HG03025 (cell line): Measurements from ENCODE around the gene ADGRL1.
"Not testable (repeated sequence)": the region's sequence is repeated elsewhere in the genome, so short reads cannot be mapped to it uniquely, and the experiment has no call there.

Experiments used
- ATAC-seq: cut with Tn5 transposase; IDR thresholded peaks from one replicate; pipeline ENCODE4 v1.9.1; 2021; ENCODE audit warnings: mild to moderate bottlenecking, moderate library complexity; ENCODE audit not compliant: unreplicated experiment, low FRiP score

Gene ADGRL1

GRCh38 chr19:14146169-14146568, 59.8 kb downstream of the ADGRL1 start:
- not testable (repeated sequence) for ATAC-seq

GRCh38 chr19:14145381-14145780, 60.6 kb downstream of the ADGRL1 start:
- ATAC-seq, result no peak

DNA sequence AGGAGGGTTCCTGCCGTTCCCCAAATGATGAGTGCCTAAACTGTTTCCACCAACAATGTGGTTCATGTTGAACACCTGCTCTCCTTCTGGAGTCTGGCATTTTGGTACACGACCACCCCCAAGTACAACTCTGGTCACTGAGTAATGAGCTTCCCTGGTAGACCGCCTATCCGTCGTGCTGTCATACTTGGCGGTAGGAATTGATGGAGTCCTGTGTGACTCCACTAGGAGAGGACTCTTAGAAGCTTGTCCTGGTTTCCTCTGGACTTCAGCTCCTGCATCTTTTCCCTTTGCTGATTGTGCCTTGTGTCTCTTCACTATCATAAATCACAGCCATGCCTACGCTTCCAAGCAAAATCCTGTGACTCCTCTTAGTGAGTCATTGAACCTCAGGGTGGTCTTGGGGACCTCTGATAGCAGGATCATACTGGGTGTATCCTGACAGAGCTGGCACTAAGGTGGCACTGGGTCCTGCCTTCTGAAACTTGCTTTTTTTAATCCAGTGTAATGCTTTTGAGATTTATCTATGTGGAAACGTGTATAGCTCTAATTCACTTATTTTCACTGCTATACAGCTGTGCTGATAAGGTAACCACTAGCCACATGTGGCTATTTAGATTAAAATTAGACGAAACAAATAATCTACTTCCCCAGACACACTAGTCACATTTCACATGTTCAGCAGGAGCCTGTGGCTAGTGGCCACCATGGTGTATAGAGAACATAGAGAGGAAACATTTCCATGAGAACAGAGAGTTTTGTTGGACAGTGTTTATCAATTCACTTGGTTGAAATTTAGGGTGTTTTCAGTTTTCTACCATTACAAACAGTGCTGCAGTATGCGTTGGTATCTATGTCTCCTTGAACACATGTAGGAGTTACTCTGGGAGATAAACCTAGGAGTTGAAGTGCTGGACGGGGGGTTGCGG, 63.4 kb downstream of the ADGRL1 start:
- no peak for ATAC-seq

DNA sequence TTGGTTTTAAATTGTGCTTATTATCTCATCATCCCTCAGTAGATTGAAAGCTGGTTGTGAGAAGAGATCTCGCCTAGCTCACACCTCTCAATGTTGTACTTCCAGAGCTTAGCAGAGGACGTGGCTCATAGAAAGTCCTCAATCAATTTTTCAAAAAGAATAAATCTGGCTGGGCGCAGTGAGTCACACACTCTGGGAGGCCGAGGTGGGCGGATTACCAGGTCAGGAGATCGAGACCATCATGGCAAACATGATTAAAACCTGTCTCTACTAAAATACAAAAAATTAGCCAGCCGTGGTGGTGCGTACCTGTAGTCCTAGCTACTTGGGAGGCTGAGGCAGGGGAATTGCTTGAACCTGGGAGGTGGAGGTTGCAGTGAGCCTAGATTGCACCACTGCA, 64.9 kb downstream of the ADGRL1 start:
- no peak for ATAC-seq

DNA sequence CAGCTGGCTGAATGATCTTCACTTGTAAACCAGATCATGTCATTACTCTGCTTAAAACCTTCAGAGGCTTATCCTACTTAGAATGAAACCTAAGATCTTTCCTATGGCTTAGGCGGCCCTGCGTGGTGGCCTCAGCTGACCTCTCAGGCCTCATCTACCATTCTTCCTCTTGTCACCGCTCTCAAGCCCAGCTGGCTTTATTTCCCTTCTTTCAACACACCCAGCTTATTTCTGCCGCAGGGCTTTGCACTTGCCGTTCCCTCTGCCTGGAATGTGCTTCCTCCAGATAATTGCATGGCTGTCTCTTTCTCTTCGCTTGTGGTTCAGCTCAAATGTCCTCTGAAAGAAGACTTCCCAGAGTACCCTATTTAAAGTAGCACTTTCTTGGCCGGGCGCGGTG, 66.0 kb downstream of the ADGRL1 start:
- no peak for ATAC-seq

DNA sequence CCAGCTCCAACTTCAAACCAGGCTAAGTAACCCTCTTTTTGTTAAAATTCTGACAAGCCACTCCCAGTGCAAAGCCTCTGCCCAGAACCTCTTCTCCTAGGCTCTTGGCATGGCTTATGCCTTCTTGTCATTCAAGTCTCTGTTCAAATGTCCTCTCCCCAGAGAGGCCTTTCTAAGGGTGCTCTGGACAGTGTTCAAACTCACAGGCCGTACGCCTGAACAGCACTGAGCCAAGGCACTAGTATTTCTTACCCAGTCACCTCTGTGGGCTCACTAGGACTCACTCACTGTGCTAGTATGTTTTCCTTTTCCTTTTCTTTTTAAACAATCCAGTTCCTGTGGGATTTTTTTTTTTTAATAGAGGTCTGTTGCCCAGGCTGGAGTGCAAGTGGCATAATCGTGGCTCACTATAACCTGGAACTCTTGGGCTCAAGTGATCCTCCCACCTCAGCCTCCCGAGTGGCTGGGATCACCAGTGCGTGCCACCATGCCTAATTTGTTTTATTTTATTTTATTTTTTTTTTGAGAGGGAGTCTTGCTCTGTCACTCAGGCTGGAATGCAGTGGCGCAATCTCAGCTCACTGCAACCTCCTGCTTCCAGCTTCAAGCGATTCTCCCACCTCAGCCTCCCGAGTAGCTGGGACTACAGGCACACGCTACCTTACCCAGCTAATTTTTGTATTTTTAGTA, 67.2 kb downstream of the ADGRL1 start:
- ATAC-seq, result no peak

DNA sequence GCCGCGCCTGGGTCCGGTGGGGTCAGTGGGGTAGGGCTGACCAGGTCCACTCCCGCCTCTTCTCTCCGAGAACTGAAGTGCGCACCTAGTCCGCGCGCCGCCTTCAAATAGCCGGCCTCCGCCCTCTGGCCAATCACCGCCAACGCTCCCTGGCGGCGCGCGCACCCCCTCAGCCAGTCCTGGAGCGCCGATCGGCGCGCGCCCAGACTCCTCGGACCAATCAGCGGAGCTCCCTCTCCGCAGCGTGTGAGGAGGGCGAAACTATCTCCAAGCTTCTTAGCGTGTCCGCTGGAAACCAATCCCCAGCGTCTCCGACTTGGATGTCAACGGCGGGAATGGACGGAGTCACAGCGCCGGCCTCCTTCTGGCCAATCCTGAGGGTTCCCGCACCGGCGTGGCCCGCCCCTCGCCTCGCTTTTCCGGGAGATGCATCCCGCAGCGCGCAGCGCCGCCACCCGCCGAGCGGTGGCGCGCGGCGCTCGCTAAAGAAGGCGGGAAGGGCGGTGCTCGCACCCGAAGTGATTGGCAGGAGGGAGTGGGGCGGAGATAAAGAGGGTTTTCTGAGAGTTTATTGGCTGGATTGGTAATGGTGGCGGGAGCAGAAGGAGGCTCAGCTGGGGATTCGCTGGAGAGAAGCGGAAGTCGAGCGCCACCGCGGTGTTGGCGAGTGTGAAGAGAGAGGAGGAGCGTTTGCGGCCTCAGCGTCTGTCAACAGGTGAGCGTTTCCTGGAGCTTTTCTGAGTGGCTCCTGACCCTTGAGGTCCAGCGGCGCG, 69.3 kb downstream of the ADGRL1 start, which contains the start of gene ASF1B:
ASF1B (minus strand) TSS at position 81 of the 773 bp plus-strand sequence. CDS start 133 bp downstream, outside the sequence.
- peak; percentile 77 for ATAC-seq

DNA sequence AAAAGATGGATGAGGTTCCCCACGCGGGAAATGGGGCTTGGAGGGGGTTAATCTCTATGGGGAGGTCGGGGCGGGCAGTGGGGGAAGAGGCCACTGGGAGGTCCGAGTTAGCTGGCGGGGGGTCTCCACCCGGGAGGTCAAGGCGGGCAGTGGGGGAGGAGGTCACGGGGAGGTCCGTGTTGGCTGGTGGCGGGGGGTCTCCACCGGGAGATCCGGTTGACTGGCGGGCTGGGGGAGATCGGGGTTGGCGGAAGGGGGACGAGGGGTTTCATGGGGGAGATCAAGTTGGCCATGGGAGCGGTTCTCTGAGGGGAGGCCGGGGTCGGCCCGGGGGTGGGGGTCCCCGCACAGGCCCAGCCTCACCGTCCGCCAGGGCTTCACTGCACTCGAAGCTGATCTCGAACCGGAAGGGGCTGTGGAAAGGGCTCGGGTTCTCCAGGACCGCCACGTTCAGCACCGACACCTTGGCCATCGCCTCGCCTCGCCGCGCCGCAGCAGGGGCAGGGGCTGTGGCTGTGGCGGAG, 69.9 kb downstream of the ADGRL1 start:
- no peak for ATAC-seq

GRCh38 chr19:14135355-14135754, 70.6 kb downstream of the ADGRL1 start:
- ATAC-seq, result no peak

DNA sequence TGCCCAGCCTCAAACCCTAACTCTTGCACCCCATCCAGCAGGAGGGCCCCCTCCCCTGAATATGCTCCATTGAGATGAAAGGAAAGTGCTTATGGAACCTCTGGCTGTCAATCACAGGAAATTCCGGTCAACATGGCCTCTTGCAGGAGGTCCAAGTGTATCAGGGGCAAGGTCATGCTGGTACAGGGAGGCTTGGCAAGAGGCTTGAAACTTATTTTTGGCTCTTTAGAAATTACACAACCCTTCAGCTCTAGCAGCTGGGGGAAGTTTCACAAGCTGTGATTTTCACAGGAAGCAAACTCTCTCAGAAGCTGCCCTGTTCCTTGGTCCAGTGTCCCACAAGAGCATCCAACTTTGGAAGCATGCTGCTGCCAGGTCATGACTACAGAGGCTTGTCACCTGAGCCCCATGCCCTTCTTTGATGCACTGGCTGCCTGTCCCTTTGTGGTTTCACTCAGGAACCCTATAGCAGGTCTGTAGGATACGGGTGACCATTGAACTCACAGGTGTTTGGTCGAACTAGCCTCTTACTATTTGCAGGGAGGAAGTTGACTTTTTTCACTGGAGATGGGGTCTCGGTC, 78.0 kb downstream of the ADGRL1 start:
- no peak for ATAC-seq

DNA sequence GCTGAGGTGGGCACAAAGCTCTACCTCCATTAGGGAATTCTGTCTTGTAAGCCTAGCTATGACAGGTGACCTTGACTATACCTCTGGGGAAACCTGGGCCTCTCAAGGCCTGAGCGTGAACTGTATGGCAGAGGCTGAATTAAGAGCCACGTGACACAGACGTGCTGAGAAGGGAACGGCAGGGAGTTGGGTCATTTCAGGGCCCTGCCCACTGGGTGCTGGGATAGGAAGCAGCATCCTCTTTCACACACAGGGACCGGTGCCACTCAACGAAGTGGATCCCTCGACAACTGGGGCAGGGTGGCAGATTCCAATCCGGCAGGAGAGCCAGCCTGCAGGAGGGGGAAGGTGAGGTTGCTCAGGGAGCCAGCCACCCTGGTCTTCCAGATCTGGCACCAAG, 78.8 kb downstream of the ADGRL1 start:
- ATAC-seq, result no peak

- ATAC-seq, result no peak
Observed at GRCh38 chr19:14122924-14123323, 83.0 kb downstream of the ADGRL1 start.

DNA sequence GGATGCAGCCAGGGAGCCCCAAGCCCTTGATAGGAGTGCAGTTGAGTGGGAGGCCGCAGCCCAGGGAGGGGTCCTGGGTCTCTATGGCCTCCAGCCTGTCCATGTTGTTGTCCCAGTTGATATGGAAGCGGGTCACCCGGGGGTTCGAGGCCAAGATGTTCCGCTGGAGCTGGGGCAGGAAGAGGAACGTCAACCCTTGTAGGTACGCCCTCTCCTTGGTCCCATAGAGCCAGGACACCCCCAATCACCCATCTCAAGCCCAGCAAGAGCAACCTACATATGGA, 85.5 kb downstream of the ADGRL1 start:
- ATAC-seq, result no peak

DNA sequence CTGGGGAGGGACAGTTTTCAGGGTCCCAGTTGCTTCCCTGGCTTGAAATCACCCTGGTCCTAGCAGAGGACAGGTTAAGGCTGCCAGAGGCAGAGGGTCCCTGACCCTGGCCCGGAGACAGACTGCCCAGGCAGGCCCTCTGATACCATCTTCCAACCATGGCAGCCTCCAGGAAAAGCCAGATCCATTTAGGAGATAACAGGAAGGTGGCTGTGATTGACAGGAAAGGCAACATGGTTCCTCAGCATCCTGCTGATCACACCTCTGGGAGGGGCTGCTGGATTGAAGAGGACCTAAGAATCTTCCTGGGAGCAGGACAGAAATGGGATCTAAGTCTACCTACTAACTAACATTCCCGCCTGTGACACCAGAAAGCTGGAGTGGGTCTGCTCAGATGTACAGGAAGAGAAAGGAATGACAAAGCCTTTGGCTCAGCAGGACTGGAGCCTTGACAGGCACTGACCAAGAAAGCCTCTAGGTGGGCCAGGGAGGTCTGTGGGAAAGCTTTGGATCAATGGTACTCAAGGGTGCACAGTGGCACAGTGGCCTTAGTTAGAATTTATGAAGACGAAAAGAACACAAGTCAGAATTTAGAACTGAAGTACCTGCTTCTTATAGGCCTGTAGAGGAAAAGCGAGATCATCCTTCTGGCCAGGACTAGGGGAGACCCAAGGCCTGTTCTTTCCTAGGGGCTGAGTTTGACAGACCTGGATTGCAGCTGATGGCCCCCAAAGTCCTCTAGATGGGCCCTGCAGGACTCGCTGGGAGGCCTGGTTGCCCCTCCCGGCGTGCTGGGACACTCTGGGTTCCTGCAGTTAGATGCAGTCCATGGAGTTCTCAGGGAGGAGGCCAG, 86.1 kb downstream of the ADGRL1 start:
- no peak for ATAC-seq

- ATAC-seq, result no peak
Observed at GRCh38 chr19:14119146-14119545, 86.8 kb downstream of the ADGRL1 start.

DNA sequence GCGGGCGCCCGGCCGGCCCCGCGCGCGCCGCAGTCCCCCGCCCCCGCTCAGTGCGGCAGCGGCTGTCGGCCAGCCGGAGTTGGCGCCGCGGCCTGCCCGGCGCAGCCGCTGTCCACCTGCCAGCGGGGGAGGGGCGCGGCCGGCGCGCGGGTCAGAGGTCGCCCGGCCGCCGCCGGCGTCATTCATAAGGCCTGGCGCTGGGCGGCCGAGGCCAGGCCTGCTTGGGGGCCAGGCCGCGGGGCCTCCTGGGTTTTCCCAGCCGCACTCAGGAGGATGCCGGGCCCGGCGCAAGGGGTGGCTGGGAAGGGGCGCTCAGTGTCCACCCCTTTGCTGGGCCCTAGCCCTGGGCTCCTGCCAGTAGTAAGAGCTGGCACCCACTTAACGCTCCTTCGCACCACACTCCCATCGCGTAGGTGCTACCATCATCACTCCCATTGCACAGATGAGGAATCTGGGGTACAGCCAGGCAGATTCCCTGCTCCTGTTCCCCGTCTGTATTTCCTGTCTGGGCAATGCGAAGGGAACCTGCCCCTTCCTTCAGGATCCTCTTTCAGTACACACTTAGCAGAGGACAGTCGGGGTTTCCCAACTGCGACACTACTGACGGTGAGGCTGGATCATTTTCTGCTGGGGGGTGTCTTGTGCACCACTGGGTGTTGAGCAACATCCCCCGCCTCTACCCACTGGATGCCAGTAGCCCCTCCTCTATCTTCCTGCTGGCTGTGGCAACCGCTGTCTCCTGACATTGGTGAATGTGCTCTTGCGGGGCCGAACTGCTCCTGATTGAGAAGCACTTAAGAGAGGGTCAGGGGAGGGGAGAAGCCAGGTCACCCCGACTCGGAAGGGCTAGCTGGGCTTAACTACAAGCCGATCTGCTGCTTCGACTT, 87.6 kb downstream of the ADGRL1 start:
- peak; percentile 23 for ATAC-seq

DNA sequence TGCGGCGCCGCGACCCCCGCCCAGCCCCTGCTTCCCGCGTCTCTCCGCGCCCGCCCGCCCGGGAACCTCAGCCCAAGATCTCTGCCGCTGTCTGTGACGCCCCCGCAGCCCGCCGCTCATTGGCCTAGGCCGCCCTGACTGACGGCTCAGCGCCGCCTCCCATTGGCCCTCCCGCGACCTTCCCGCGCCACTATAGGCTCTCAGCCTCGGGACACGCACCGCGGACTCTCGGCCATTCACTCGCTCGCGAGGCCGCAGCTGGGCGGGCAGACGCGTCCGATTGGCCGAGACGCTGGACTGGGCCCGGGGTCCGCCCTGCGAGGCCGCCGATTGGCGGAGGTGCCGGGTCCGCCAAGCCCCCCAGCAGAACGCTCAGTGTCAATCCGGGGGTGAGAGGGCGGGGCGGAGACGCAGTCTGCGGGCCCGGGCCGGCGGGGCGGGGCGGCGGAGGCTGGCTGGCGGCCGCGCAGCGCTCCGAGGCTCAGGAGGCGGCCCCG, 88.3 kb downstream of the ADGRL1 start, which contains the start of gene PRKACA:
PRKACA (minus strand) TSS at position 95 of the 497 bp plus-strand sequence. CDS start 215 bp downstream, outside the sequence.
- ATAC-seq, result peak; percentile 83

GRCh38 chr19:14116918-14117578, 88.9 kb downstream of the ADGRL1 start:
- peak; percentile 17 for ATAC-seq
